ENCODE results near the gene YWHAE.

- TF ChIP-seq, protein P1, sequence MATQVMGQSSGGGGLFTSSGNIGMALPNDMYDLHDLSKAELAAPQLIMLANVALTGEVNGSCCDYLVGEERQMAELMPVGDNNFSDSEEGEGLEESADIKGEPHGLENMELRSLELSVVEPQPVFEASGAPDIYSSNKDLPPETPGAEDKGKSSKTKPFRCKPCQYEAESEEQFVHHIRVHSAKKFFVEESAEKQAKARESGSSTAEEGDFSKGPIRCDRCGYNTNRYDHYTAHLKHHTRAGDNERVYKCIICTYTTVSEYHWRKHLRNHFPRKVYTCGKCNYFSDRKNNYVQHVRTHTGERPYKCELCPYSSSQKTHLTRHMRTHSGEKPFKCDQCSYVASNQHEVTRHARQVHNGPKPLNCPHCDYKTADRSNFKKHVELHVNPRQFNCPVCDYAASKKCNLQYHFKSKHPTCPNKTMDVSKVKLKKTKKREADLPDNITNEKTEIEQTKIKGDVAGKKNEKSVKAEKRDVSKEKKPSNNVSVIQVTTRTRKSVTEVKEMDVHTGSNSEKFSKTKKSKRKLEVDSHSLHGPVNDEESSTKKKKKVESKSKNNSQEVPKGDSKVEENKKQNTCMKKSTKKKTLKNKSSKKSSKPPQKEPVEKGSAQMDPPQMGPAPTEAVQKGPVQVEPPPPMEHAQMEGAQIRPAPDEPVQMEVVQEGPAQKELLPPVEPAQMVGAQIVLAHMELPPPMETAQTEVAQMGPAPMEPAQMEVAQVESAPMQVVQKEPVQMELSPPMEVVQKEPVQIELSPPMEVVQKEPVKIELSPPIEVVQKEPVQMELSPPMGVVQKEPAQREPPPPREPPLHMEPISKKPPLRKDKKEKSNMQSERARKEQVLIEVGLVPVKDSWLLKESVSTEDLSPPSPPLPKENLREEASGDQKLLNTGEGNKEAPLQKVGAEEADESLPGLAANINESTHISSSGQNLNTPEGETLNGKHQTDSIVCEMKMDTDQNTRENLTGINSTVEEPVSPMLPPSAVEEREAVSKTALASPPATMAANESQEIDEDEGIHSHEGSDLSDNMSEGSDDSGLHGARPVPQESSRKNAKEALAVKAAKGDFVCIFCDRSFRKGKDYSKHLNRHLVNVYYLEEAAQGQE (IDR thresholded peaks at IDR 0.05; ENCODE audit: insufficient read depth in 1 of 2, low read depth in 2 of 2, low read length in 2 of 2) = no peak
- no peak for TF ChIP-seq TAF1 (IDR thresholded peaks at IDR 0.05; ENCODE audit: borderline replicate concordance, insufficient read depth, low read length)
- TF ChIP-seq POLR2AphosphoS5 (IDR thresholded peaks at IDR 0.05; ENCODE audit: low read depth, low read length) = no peak
Observed at GRCh38 chr17:1313270-1314005, 86.6 kb downstream of the YWHAE start.

Measured in PFSK-1 (cell line).